HL-60 (cell line): Measurements from ENCODE around the gene SCN10A.

Source experiments
- POLR2AphosphoS5 ChIP-seq: IDR thresholded peaks from 2 replicates; pipeline ENCODE4 v1.6.1; 2012; ENCODE audit warnings: low read depth
- TF ChIP-seq, protein P1 (sequence below): IDR thresholded peaks from one replicate; pipeline ENCODE4 v1.5.1; 2011; ENCODE audit warnings: low read length, control low read depth, inconsistent platforms; ENCODE audit not compliant: insufficient read depth

DNA sequence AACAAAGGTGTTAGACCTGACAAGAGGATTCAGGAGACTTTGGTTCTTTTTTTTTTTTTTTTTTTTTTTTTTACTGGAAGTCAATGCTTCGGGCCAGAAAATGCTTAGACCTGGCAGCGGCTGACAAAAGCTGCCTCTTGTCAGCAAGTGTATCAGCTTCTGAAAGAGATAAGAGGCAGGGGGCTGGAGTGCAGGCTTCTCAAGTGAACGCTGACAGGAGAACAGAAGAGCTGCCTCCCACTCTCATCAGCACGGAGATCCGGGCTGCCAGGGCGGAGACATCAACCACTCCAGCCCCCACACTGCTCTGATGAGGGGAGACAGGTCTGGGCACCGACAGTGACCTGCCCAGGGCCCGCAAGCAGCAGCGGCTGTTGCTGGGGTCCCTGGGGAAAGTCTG is 157.2 kb downstream of the SCN10A start:
- TF ChIP-seq, protein P1, sequence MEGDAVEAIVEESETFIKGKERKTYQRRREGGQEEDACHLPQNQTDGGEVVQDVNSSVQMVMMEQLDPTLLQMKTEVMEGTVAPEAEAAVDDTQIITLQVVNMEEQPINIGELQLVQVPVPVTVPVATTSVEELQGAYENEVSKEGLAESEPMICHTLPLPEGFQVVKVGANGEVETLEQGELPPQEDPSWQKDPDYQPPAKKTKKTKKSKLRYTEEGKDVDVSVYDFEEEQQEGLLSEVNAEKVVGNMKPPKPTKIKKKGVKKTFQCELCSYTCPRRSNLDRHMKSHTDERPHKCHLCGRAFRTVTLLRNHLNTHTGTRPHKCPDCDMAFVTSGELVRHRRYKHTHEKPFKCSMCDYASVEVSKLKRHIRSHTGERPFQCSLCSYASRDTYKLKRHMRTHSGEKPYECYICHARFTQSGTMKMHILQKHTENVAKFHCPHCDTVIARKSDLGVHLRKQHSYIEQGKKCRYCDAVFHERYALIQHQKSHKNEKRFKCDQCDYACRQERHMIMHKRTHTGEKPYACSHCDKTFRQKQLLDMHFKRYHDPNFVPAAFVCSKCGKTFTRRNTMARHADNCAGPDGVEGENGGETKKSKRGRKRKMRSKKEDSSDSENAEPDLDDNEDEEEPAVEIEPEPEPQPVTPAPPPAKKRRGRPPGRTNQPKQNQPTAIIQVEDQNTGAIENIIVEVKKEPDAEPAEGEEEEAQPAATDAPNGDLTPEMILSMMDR, result no peak
- TF ChIP-seq POLR2AphosphoS5, result no peak
